HEK293T (cell line): ENCODE results near the gene SPATA21.

ENCODE experiments used
- CTCF ChIA-PET: fragments of 350-600 bp; formaldehyde crosslinking; extraction: SDS; loops from one replicate; lab custom pipeline; 2021; ENCODE audit warnings: antibody characterized with exemption, inconsistent platforms; lab: Yijun Ruan, JAX
- POLR2A ChIA-PET: fragments of 350-600 bp; formaldehyde crosslinking; extraction: SDS; loops from one replicate; lab custom pipeline; 2020; ENCODE audit warnings: antibody characterized with exemption, inconsistent platforms; lab: Yijun Ruan, JAX
- DNase-seq: peaks from one replicate; pipeline ENCODE4 v3.0.0; 2012; ENCODE audit warnings: mixed read lengths; ENCODE audit errors: extremely low spot score
- ARNT ChIP-seq: fragments of 450-650 bp; IDR thresholded peaks from 2 replicates; pipeline ENCODE4 v1.6.1; 2017; ENCODE audit warnings: mild to moderate bottlenecking
- BHLHE40 ChIP-seq: fragments of 450-650 bp; IDR thresholded peaks from 2 replicates; pipeline ENCODE4 v1.6.1; 2016; ENCODE audit warnings: mild to moderate bottlenecking, moderate library complexity, borderline replicate concordance
- CTBP1 ChIP-seq: fragments of 450-650 bp; IDR thresholded peaks from 2 replicates; pipeline ENCODE4 v1.6.1; 2016; ENCODE audit warnings: borderline replicate concordance
- ELF4 ChIP-seq: fragments of 450-650 bp; IDR thresholded peaks from 2 replicates; pipeline ENCODE4 v1.6.1; 2017; ENCODE audit warnings: antibody characterized with exemption
- FOXA1 ChIP-seq: fragments of 450-650 bp; IDR thresholded peaks from 2 replicates; pipeline ENCODE4 v1.6.1; 2016; ENCODE audit warnings: mild to moderate bottlenecking
- FOXK2 ChIP-seq: fragments of 450-650 bp; IDR thresholded peaks from 2 replicates; pipeline ENCODE4 v1.6.1; 2016; ENCODE audit warnings: mild to moderate bottlenecking
- FOXM1 ChIP-seq: fragments of 450-650 bp; IDR thresholded peaks from 2 replicates; pipeline ENCODE4 v1.6.1; 2017; ENCODE audit warnings: mild to moderate bottlenecking, borderline replicate concordance
- HDGF ChIP-seq: fragments of 450-650 bp; IDR thresholded peaks from 2 replicates; pipeline ENCODE4 v1.6.1; 2017; ENCODE audit warnings: antibody characterized with exemption, borderline replicate concordance
- L3MBTL2 ChIP-seq: fragments of 450-650 bp; conservative IDR thresholded peaks from 2 replicates; pipeline ENCODE4 v1.6.1; 2016; ENCODE audit warnings: mild to moderate bottlenecking
- LEF1 ChIP-seq: fragments of 450-650 bp; IDR thresholded peaks from 2 replicates; pipeline ENCODE4 v1.6.1; 2017; ENCODE audit warnings: mild to moderate bottlenecking, borderline replicate concordance
- NFRKB ChIP-seq: fragments of 450-650 bp; IDR thresholded peaks from 2 replicates; pipeline ENCODE4 v1.6.1; 2016; ENCODE audit warnings: mild to moderate bottlenecking, moderate library complexity
- SP1 ChIP-seq: fragments of 450-650 bp; IDR thresholded peaks from 2 replicates; pipeline ENCODE4 v1.6.1; 2017
- SUZ12 ChIP-seq: fragments of 450-650 bp; IDR thresholded peaks from 2 replicates; pipeline ENCODE4 v1.6.1; 2016; ENCODE audit warnings: mild to moderate bottlenecking
- TARDBP ChIP-seq: fragments of 450-650 bp; IDR thresholded peaks from 2 replicates; pipeline ENCODE4 v1.6.1; 2016
- ZNF384 ChIP-seq: fragments of 450-650 bp; IDR thresholded peaks from 2 replicates; pipeline ENCODE4 v1.6.1; 2016
- TF ChIP-seq, protein P1 (sequence below): fragments of 450-650 bp; IDR thresholded peaks from 2 replicates; pipeline ENCODE4 v1.6.1; 2016

The SPATA21 gene

DNA sequence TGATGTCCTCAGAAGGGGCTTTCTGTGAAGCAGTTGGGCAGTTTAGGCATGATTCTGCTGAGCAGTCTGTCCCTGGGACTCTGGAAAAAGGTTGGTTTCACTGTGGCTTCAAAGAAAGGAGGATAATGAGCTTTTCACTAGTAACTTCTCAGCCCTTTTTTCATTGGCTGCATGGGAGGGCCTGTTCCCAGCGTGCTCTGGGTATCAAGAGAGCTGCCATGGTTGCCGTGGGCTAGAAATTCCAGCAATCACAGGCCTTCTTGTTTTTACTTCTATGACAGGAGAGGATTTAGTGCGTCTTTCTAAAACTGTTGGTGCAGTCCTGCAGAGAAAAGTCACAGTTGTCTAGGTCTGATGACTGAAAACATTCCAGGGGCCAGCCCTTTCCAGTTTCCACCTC, 63.0 kb downstream of the SPATA21 start:
- TF ChIP-seq HDGF (no peak), FOXK2 (no peak), CTBP1 (no peak), SP1 (no peak), ZNF384 (no peak), BHLHE40 (no peak), FOXA1 (no peak), L3MBTL2 (no peak), ELF4 (no peak), FOXM1 (no peak), NFRKB (no peak), TARDBP (no peak), ARNT (no peak)
- TF ChIP-seq, protein P1, sequence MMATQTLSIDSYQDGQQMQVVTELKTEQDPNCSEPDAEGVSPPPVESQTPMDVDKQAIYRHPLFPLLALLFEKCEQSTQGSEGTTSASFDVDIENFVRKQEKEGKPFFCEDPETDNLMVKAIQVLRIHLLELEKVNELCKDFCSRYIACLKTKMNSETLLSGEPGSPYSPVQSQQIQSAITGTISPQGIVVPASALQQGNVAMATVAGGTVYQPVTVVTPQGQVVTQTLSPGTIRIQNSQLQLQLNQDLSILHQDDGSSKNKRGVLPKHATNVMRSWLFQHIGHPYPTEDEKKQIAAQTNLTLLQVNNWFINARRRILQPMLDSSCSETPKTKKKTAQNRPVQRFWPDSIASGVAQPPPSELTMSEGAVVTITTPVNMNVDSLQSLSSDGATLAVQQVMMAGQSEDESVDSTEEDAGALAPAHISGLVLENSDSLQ, result no peak
- POLR2A ChIA-PET, result no interaction called here
- DNase-seq, result no peak
- CTCF ChIA-PET, result interaction anchor here (1.0 kb wide), 1 partner anchor 66 kb away, joined by 3 read pairs; the partner anchor contains the start of gene NECAP2

DNA sequence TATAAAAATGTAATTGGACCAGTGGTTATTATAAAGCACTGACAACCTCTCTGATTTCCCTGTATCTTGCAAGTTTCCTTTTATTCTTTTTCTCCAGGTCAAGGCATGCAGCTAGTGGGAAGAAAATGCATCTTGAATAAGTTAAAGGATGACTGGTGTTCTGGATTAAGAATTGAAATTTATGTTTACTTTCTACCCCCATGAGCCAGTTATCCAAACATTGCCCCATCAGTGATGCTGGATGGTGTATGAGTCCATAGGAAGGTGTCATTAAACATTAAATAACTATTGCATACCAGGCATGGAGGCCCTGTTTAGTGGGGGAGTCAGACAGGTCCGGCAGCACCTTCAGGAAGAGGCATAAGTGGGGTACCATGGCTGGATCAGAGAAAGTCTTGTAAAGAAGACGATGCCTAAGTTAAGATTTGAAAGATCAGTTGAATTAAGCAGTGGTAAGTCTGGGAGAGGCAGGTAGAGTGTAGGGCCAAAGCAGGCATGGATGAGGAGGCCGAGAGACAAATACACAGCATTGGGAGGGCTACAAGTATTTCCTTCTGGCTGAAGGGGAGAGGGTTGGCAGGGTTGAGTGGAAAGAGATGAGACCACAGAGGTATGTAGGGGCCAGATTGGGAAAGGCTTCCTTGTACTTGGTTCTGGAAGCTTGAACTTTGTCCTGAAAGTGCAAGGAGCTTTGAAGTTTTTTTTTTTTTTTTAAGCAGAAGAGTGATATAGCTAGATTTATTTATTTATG, 64.5 kb downstream of the SPATA21 start:
- POLR2A ChIA-PET, result no interaction called here
- CTCF ChIA-PET, result interaction anchor here (0.6 kb wide), 1 partner anchor 832 kb away, joined by 3 read pairs; the partner anchor contains the start of gene PADI1
- TF ChIP-seq FOXA1, result no peak
- no peak for TF ChIP-seq NFRKB
- TF ChIP-seq LEF1, result no peak
- TF ChIP-seq ELF4, result no peak
- no peak for TF ChIP-seq BHLHE40
- no peak for TF ChIP-seq ARNT
- no peak for TF ChIP-seq SUZ12
- TF ChIP-seq FOXK2, result no peak
- no peak for TF ChIP-seq HDGF
- no peak for TF ChIP-seq TARDBP
- TF ChIP-seq CTBP1, result no peak
- TF ChIP-seq ZNF384, result no peak
- no peak for TF ChIP-seq FOXM1
- TF ChIP-seq SP1, result no peak
- no peak for TF ChIP-seq L3MBTL2
- TF ChIP-seq, protein P1, result no peak
- no peak for DNase-seq

GRCh38 chr1:16371725-16372124, 65.5 kb downstream of the SPATA21 start:
- DNase-seq, result no peak
- ChIA-PET CTCF (no interaction called here), POLR2A (no interaction called here)
- TF ChIP-seq SP1 (no peak), HDGF (no peak), ZNF384 (no peak), SUZ12 (no peak), LEF1 (no peak), BHLHE40 (no peak), CTBP1 (no peak), L3MBTL2 (no peak), FOXK2 (no peak)
- TF ChIP-seq, protein P1, result no peak

GRCh38 chr1:16369821-16370220, 67.4 kb downstream of the SPATA21 start:
- ChIA-PET POLR2A (no interaction called here), CTCF (interaction anchor here (0.6 kb wide), 1 partner anchor 12 kb away, joined by 3 read pairs; no protein-coding TSS in a partner anchor)
- TF ChIP-seq LEF1, result no peak
- no peak for TF ChIP-seq FOXK2
- no peak for TF ChIP-seq HDGF
- TF ChIP-seq, protein P1, result no peak
- no peak for TF ChIP-seq SP1
- no peak for TF ChIP-seq CTBP1
- TF ChIP-seq BHLHE40, result no peak
- no peak for TF ChIP-seq FOXM1
- no peak for TF ChIP-seq ZNF384
- TF ChIP-seq FOXA1, result no peak
- no peak for DNase-seq

DNA sequence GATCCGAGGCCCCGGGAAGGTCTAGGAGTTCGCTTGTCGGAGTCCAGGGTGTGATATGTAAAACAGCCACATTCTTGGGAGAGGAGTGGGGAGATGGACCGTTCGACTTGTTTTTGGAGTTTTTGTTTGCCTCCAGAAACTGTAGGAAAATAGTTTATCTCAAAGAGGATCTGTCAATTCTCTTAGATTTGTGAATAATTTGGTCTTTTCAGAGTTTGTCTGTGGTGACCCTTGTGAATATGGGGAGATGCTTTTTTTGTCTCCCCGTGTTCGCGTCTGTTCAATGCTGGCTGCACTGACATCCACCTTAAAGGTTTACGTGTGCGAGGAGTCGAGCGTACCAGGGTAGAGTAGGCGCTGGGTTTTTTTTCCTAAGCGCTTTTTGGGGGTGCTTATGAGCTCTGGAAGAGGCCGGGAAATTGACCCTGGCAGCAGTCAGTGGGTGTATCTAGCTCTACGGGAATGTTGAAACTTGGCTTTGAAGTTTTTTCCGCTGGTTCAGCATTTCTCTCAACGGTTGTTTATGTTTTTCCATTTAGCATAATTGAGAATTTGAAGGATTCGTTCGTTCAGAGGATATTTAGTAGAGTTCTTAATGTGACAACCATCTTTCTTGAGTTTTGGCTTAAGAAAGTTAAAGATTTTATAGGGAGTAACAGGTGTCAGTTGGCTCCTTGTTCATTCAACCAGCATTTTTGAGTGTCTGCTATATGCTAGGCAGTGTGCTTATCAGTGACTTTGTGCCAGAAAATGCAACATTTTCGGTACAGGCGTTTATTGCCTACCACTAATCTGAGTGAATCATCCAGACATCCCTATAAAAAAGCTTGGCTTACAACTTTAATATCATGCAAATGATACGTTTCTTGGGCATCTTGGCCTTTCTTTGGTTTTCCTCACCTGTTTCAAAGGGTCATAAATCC, 69.0 kb downstream of the SPATA21 start:
- no peak for TF ChIP-seq LEF1
- TF ChIP-seq FOXM1, result no peak
- no peak for TF ChIP-seq BHLHE40
- TF ChIP-seq SUZ12, result no peak
- no peak for TF ChIP-seq NFRKB
- TF ChIP-seq ARNT, result no peak
- TF ChIP-seq HDGF, result no peak

More for the DNA sequence above, 69.0 kb downstream of the SPATA21 start:
- POLR2A ChIA-PET, result interaction anchor here (0.8 to 2.9 kb wide), 3 partner anchors 8 to 72 kb away, joined by 3 to 16 read pairs (median 11); partner anchors contain the start of genes FBXO42 and NECAP2
- CTCF ChIA-PET, result no interaction called here
- DNase-seq, result no peak
